PFSK-1 (cell line): Measurements from ENCODE around the gene INSIG1.

ENCODE experiments used
- FOXP2 ChIP-seq: optimal IDR thresholded peaks from 2 replicates; pipeline ENCODE3; 2011; ENCODE audit warnings: borderline replicate concordance, control low read depth, inconsistent platforms; ENCODE audit not compliant: insufficient read depth; ENCODE audit errors: extremely low read length, extremely low read depth
- POLR2AphosphoS5 ChIP-seq: IDR thresholded peaks from 2 replicates; pipeline ENCODE4 v1.6.1; 2012; ENCODE audit warnings: low read depth, mild to moderate bottlenecking, control low read depth, low read length, moderate library complexity
- SIN3A ChIP-seq: IDR thresholded peaks from 2 replicates; pipeline ENCODE4 v1.6.1; 2012; ENCODE audit warnings: mild to moderate bottlenecking, low read length, moderate library complexity, borderline replicate concordance; ENCODE audit not compliant: insufficient read depth
- TAF1 ChIP-seq: IDR thresholded peaks from 2 replicates; pipeline ENCODE4 v1.6.1; 2012; ENCODE audit warnings: low read length, control low read depth, borderline replicate concordance; ENCODE audit not compliant: insufficient read depth
- TF ChIP-seq, protein P1 (sequence below), 2 experiments: IDR thresholded peaks; 2 replicates each; pipeline versions ENCODE4 v1.6.1 to v1.8.0; 2011 to 2012; ENCODE audit warnings: low read depth in 2 of 2, low read length in 2 of 2, control low read depth in 1 of 2, inconsistent platforms in 1 of 2, mild to moderate bottlenecking in 1 of 2, moderate library complexity in 1 of 2; ENCODE audit not compliant: insufficient read depth in 1 of 2

Gene INSIG1

GRCh38 chr7:155276800-155277375 lies 20.8 kb upstream of the INSIG1 start:
- no peak for TF ChIP-seq POLR2AphosphoS5
- TF ChIP-seq, protein P1, sequence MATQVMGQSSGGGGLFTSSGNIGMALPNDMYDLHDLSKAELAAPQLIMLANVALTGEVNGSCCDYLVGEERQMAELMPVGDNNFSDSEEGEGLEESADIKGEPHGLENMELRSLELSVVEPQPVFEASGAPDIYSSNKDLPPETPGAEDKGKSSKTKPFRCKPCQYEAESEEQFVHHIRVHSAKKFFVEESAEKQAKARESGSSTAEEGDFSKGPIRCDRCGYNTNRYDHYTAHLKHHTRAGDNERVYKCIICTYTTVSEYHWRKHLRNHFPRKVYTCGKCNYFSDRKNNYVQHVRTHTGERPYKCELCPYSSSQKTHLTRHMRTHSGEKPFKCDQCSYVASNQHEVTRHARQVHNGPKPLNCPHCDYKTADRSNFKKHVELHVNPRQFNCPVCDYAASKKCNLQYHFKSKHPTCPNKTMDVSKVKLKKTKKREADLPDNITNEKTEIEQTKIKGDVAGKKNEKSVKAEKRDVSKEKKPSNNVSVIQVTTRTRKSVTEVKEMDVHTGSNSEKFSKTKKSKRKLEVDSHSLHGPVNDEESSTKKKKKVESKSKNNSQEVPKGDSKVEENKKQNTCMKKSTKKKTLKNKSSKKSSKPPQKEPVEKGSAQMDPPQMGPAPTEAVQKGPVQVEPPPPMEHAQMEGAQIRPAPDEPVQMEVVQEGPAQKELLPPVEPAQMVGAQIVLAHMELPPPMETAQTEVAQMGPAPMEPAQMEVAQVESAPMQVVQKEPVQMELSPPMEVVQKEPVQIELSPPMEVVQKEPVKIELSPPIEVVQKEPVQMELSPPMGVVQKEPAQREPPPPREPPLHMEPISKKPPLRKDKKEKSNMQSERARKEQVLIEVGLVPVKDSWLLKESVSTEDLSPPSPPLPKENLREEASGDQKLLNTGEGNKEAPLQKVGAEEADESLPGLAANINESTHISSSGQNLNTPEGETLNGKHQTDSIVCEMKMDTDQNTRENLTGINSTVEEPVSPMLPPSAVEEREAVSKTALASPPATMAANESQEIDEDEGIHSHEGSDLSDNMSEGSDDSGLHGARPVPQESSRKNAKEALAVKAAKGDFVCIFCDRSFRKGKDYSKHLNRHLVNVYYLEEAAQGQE (IDR thresholded peaks at IDR 0.05; ENCODE audit: insufficient read depth in 1 of 2, low read depth in 2 of 2, low read length in 2 of 2): no peak
- TF ChIP-seq TAF1: no peak
- TF ChIP-seq SIN3A: no peak
- TF ChIP-seq FOXP2: no peak

DNA sequence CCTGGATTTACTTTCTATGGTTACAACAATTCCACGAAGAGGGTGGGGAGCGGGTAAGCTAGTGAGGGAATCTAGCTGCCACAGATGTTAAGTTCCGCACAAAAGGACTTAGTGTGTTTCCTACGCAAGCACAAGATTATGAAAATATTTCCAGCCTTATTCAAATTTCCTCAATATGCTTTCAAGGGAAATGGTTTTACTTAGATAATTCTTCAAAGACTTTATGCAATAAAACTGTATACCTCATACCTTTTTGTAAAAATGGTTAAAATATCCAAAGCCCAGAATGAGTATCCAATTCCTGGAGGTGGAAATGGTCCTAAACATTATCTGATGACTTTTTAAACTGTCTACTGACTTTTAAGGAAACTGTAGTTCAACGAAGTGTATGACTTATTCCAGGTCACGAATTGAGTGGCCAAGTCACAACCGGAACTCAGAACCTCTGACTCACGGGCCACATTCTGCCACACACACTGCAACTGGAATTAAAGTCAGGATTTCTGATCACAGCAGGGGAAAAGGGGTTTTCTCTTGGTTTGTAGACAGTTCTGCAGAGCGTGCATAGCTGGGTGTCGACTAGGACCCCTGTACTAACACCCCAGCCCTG lies 20.2 kb upstream of the INSIG1 start:
- TF ChIP-seq, protein P1 (IDR thresholded peaks at IDR 0.05; ENCODE audit: insufficient read depth in 1 of 2, low read depth in 2 of 2, low read length in 2 of 2): no peak
- TF ChIP-seq SIN3A (no peak), TAF1 (no peak), POLR2AphosphoS5 (no peak), FOXP2 (no peak)

- no peak for TF ChIP-seq SIN3A
- no peak for TF ChIP-seq TAF1
- TF ChIP-seq, protein P1 (IDR thresholded peaks at IDR 0.05; ENCODE audit: insufficient read depth in 1 of 2, low read depth in 2 of 2, low read length in 2 of 2): no peak
- TF ChIP-seq POLR2AphosphoS5: no peak
- TF ChIP-seq FOXP2: no peak
These were observed 18.8 kb upstream of the INSIG1 start for GRCh38 chr7:155278921-155279320.

- TF ChIP-seq SIN3A (no peak), FOXP2 (no peak), TAF1 (no peak), POLR2AphosphoS5 (no peak)
- TF ChIP-seq, protein P1 (IDR thresholded peaks at IDR 0.05; ENCODE audit: insufficient read depth in 1 of 2, low read depth in 2 of 2, low read length in 2 of 2): no peak
These were observed 17.8 kb upstream of the INSIG1 start for GRCh38 chr7:155279787-155280445.
